GM19328 (cell line): ENCODE data around the gene NLRP3.
"Not testable (repeated sequence)": the region's sequence is repeated elsewhere in the genome, so short reads cannot be mapped to it uniquely, and the experiment has no call there.

Source experiments
- ATAC-seq: cut with Tn5 transposase; IDR thresholded peaks from one replicate; pipeline ENCODE4 v1.9.1; 2021; ENCODE audit warnings: mild to moderate bottlenecking, moderate library complexity; ENCODE audit not compliant: unreplicated experiment

Gene NLRP3

GRCh38 chr1:247390116-247390791 is 25.7 kb upstream of the NLRP3 start:
- ATAC-seq = peak; percentile 99

GRCh38 chr1:247390996-247391395 is 25.0 kb upstream of the NLRP3 start:
- ATAC-seq = no peak

- no peak for ATAC-seq
Observed at GRCh38 chr1:247392088-247392487, 23.9 kb upstream of the NLRP3 start.

- ATAC-seq = not testable (repeated sequence)
Observed at GRCh38 chr1:247395075-247395474, 20.9 kb upstream of the NLRP3 start.

GRCh38 chr1:247400685-247401084 is 15.3 kb upstream of the NLRP3 start:
- no peak for ATAC-seq

- no peak for ATAC-seq
Observed at GRCh38 chr1:247401310-247402119, 14.5 kb upstream of the NLRP3 start.

- ATAC-seq = no peak
Observed at GRCh38 chr1:247402120-247402675, 13.8 kb upstream of the NLRP3 start.

- no peak for ATAC-seq
Observed at GRCh38 chr1:247406014-247406656, 9.8 kb upstream of the NLRP3 start.

GRCh38 chr1:247407180-247407616 is 8.8 kb upstream of the NLRP3 start:
- peak; percentile 64 for ATAC-seq

- ATAC-seq = no peak
Observed at GRCh38 chr1:247408100-247408499, 7.9 kb upstream of the NLRP3 start.

GRCh38 chr1:247409869-247410544 is 6.0 kb upstream of the NLRP3 start:
- peak; percentile 71 for ATAC-seq

GRCh38 chr1:247411621-247412327 is 4.2 kb upstream of the NLRP3 start:
- ATAC-seq = no peak

- ATAC-seq = no peak
Observed at GRCh38 chr1:247417831-247418230, 1.9 kb downstream of the NLRP3 start.

- ATAC-seq = no peak
Observed at GRCh38 chr1:247419336-247419735, 3.4 kb downstream of the NLRP3 start.

- no peak for ATAC-seq
Observed at GRCh38 chr1:247421074-247421473, 5.1 kb downstream of the NLRP3 start.

GRCh38 chr1:247429496-247429895 is 13.5 kb downstream of the NLRP3 start:
- ATAC-seq = no peak

GRCh38 chr1:247430434-247430833 is 14.5 kb downstream of the NLRP3 start:
- no peak for ATAC-seq

- no peak for ATAC-seq
Observed at GRCh38 chr1:247431643-247432042, 15.7 kb downstream of the NLRP3 start.

- ATAC-seq = no peak
Observed at GRCh38 chr1:247434005-247434404, 18.0 kb downstream of the NLRP3 start.

GRCh38 chr1:247435030-247435758 is 19.2 kb downstream of the NLRP3 start:
- ATAC-seq = no peak
